Measurements from ENCODE around the gene PRICKLE3.

DNA sequence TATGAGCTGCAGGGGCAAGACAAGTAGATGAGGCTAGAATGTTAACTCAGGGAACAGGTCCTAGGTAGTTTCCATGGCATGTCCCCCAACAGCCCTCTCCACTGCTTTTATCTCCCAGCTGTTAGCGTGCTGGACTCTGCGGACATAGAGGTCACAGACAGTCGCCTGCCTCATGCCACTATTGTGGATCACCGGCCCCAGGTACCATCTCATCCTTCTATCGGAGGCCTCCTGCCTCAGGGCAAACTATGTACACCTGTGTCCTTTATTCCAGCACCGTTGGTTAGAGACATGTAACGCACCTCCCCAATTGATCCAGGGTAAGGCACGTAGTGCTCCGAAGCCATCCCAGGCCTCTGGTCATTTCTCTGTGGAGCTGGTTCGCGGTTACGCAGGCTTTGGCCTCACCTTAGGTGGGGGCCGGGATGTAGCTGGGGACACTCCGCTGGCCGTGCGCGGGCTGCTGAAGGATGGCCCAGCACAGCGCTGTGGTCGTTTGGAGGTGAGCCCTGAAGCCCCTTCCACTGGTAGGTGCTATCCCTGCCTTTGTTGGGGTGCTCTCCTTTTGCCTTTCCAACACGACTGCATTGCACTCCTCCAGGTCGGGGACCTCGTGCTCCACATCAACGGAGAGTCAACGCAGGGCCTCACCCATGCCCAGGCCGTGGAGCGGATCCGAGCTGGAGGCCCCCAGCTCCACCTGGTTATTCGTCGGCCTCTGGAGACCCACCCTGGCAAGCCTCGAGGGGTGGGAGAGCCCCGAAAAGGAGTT lies 21.4 kb downstream of the PRICKLE3 start:
- no peak for TF ChIP-seq CTCF (IDR thresholded peaks at IDR 0.05)
- TF ChIP-seq POLR2AphosphoS5 (IDR thresholded peaks at IDR 0.05) = no peak
